ENCODE data around the gene ZKSCAN3.
A peak's percentile ranks its signal among the peaks of the same experiment; 100 is the strongest.
"Not testable (repeated sequence)": the region's sequence is repeated elsewhere in the genome, so short reads cannot be mapped to it uniquely, and the experiment has no call there.

ZKSCAN3 gene

DNA sequence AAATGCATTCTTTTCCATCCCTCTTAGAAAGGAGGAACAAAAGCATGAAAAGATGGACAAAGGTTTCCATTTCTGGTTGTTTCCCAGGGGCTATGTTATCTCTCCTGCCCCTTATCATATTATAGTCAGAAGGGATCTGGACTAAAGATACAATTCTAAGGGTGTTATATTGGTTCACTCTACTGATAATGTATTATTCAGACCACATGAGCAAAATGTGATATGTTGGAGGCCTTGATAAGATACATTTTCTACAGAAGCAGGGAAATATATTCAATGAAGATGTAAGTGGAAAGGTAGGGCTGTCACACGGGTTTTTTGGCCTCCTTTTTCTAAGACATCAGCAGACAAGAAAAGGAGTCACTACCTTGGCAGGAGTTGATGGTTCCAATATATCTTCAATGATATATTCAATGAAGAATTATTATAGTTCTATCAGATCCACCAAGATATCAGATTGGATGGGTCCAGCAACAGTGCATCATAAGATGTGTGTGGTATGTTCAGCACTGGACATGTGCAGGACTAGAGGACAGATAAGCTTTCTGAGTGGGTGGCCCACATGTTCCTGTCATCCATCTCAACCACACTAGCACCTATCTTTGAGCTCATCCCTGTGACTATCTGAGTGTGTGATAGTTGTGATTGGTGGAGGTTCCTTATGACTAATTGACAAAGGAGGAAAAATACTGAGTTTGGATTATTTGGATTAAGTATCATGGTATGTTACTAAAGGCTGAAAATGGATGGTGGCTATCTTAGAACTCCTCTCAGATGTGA, 5.7 kb upstream of the ZKSCAN3 start:
- no peak for DNase-seq

DNA sequence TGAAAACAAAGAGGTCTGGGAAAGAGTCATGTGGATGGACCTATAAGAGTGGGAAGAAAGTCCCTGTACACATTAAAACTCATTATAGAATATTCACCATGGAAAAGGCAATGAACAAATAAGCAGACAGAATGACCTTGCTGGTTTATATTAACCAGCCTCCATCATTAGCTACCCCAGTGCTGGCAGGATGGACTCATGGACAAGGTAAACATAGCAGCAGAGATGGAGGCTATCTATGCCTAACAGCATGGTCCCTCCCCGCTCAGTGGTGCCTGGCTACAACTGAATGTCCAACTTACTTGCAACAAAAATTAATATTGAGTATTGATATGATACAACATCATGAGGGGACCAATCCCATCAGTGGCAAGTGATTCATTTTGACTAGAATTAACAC, 4.5 kb upstream of the ZKSCAN3 start:
- DNase-seq = no peak

DNA sequence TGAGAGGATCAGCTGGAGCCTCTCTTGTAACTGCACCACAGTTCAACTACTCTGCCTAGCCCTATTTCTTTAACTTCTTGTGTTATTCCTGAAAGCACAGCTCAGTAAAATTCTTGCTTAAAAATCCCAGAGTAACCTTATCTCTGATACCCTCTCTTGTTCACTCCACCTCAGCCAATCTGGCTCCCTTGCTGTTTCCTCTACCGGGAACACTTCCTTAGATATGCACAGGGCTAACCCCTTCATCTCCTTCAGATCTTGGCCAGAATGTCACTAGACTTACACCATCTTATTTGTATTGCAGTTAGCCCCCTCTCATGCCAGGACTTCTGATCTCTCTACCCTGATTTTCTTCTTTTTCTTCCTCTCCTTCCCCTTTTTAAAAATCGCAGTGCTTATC, 2.6 kb upstream of the ZKSCAN3 start:
- no peak for DNase-seq

DNA sequence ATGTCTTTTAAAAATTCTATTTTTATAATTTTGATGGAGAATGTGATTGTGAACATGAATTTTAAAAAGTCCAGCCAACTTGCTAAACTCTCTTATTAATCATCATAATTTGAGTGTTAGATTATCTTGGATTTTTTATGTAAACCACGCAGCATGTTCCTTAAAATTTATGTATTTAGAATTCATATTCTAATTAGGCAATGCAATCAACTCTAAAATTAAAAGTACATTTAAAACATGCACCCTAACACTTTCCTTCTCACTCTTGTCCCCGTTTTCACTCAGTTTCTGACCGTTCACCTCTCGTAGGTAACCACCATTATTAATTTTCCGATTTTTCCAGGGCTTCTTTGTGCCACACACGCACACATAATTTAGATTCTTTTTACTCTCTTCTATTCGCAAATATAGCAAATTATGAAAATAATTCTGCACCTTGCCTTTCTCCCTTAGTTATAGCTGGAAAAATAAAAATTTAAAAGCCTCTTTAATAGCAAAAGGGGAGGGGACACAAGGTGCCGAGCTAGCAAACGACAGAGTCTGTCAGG, 329 bp upstream of the ZKSCAN3 start:
- no peak for DNase-seq

DNA sequence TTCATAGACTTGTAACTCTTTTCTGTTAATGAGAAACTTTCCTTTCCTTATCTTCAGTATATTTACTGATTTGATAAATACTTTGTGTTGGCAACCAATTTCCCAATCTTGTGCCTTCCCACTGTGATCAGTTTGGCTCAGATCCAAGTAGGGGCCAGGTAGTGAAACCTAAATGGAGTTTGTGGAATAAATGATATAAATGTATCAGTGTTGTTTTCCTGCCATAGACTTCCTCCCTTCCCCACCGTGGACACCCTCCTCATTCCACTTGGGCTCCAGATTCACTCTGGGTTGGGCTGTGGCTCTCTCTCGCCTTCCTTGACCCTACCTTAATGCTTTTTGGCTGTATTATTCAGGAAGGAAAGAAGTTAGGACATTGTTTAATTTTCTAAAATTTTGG, 1.3 kb downstream of the ZKSCAN3 start:
- no peak for DNase-seq

DNA sequence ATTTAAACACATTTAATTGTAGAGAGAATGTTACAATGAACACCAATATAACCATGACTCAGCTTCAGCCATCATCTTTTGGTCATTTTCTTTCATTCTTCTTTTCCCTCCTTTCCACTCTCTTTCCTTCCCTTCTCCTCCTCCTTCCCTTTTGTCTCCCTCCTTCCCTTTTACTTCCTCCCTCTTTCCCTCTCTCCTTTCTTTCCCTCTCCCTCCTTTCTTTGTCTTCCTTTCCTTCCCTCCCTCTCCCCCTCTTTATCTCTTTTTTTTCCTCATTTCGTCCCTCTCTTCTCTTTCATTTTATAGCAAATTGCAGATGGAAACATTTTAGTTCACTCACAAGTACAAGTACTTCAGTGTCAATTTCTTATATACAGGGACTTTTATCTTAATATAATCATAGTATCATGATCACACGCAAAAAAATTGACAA, 1.8 kb downstream of the ZKSCAN3 start:
- DNase-seq = no peak

DNA sequence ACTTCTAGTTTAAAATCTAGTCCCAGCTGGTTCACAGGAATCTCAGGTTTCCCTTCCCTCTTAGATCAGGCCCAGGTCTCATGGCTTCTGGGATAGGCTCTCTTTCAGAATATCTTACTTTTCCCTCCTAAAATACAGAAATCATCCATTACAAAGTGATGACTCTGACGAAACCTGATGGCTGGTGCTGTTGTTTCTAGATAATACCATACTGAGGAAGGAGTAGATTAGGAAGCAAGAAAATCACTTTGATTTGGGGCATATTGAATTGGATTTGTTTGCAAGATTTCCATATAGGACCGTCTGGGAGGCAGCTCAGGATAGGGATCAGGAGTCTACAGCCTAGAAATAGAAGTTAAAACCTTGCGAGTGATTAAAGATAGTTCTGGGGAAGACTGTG, 3.6 kb downstream of the ZKSCAN3 start:
- no peak for DNase-seq

DNA sequence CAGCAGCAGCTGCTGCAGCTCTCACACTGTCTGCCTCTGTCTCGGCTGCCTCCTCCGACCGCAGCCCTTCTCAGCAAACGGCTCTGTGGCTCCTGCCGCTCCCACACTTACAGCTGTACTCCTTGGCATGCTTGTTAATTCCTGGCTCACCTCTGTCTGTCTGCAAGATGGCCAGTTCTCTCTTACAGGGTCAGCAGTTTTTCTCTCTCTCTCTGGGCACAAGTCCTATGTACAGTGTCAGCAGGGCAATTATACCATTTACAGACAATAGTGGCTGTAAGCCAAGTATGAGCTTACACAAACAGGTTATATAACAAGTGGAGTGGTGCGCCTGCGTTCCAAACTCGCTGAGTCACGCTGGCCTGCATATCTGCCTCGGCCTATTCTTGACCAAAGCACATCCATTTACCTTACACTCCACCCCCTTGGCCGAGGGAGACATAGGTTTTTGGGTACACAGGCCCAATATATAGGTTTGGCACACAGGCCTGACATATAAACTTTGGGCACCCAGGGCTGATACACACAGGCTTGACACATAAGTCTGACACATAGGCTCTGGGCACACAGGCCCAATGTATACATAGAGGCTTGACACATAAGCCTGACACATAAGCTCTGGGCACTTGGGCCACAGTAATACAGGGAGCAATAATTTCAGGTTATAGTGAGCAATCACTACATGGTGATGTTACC, 4.4 kb downstream of the ZKSCAN3 start:
- no peak for DNase-seq

DNA sequence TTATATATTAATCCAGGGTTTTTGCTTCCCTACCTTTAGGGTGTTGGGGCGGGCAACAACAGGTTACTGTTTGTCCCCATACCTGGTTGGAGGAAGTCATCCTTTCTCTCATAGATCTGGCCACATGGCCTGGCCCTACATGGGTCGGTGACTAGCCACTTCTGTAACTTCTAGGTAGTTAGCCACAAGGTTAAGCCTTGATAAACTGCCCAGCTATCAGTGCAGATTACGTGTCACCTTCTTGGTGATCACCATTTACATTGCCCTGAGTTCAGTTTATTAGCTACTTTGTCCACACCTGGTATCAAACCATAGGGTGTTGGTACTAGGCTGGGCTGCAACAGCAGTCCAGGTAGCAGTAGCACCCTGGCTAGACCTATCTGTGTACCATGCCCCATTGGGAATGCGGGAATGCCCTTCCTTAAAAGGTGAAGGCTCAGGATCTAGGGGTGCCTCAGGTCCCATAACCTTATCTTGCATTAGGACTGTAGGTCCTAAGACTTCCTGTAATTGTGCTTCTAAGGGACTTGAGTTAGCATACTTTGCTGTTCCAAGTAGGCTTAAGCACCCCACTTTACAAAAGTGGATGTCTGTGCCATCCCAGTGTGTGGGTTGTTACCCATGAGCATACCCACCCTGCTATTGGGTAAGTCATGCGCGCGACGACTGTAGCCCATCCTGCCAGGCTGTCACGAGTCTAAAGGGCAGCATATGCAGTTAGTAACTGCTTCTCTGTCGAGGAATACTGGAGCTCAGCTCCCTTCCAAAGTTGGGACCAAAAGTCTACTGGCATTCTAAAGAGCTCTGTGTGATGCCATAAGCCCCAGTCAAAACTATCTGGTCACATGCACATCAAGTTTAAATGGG, 5.2 kb downstream of the ZKSCAN3 start:
- no peak for DNase-seq

DNA sequence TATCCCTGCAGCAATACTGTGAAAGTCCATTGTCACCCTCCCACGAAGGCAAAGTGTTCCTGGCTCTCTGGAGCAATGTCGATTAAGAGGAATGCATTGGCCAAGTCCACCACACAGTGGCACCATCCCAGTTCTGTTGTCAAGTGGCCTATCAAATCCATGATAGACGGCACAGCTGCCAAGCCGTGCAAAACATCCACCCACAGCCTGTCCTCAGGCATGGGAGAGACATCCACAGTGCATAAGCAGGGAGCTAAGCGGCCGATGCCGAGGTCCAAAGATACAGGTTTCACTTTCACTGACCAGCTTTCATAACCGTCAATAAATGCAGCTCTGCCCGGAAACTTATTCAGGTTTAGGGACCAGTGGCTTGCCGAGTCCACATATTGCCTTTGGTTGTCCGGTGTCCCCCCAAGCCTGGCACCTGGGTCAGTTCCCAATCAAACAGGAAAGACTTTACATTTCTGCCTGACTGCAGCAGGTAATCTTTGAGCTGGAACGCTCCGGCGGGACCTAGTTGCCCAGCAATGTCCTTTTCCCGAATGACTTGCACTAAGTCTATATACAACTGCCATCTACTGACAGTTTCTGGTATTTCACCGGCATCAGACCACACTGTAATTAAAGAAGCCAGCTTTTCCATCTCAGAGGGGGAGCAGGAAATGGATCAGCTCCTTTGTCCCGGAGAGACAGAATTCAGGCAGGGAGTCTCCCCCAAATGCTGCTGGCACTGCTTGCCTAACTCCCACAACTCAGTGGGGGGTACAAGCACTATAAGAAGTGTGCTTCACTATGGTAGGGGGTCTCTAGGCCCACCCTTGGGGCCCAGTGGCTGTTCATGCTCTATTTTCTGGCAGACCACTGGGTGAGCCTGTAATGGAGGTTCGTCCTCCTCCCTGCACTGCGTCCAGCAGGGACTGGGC, 6.3 kb downstream of the ZKSCAN3 start:
- peak; percentile 24 for DNase-seq

DNA sequence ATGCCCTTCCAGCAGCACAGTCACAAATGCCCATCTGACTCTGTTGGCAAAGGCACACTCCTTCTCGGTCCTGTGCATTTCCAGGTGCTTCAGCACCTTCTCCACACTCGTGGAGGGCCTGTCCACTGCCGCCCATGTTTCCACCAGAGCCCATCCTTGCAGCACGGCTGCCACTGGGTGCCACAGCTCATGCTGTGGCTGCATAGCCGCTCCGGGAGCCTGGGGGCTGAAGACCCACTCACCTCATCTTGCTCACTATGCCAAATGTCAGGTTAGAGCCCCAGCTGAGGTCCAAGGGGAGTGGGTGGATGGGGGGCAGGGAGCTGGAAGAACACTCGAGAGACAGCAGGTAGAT, 6.9 kb downstream of the ZKSCAN3 start:
- no peak for DNase-seq

DNA sequence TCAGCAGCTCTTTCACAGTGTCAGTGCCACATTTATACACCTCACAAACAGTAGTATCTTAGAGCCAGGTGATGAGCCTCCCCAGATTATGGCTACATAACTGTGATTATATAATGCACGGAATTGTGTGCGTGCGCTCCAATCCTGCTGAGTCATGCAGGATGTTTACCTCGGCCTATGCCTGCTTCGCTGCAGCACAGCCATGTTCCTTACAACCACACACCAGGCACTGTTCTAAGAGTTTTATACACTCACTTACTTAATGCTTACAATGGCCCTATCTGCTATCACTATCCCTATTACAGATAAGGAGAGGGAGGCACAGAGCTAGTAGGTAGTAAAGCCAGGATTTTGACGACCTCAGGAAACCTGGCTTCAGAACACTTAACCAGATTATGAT, 7.3 kb downstream of the ZKSCAN3 start:
- DNase-seq = no peak

DNA sequence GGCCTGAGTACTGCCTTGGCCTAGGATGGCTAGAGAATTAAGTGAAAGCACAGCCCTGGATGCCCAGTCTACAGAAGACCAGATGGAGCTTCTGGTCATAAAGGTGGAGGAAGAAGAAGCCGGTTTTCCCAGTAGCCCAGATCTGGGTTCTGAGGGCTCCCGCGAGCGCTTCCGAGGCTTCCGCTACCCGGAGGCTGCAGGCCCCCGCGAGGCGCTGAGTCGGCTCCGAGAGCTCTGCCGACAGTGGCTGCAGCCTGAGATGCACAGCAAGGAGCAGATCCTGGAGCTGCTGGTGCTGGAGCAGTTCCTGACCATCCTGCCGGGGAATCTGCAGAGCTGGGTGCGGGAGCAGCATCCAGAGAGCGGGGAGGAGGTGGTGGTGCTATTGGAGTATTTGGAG, 9.8 kb downstream of the ZKSCAN3 start:
- not testable (repeated sequence) for DNase-seq

DNA sequence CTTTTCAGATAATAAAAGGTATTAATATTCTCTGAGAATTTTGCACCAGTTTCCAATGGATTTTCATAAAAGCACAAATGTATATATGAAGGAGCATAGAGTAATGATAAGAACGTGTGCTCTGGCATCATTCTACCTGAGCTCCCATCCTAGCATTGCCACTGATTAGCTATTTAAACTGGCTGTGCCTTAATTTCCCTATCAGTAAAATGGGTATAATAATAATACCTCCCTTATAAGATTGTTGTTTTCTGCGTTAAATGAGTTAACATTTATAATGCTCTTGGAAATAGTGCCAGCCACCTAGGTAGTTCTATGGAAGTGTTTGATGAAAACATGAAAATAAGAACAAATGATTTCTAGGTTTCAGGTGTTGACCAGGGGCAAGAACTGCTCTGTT, 11.2 kb downstream of the ZKSCAN3 start:
- no peak for DNase-seq

DNA sequence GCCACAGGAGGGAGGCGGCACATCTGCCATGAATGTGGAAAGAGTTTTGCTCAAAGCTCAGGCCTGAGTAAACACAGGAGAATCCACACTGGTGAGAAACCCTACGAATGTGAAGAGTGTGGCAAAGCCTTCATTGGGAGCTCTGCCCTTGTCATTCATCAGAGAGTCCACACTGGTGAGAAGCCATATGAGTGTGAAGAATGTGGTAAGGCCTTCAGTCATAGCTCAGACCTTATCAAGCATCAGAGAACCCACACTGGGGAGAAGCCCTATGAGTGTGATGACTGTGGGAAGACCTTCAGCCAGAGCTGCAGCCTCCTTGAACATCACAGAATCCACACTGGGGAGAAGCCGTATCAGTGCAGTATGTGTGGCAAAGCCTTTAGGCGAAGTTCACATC, 15.8 kb downstream of the ZKSCAN3 start:
- DNase-seq = not testable (repeated sequence)

DNA sequence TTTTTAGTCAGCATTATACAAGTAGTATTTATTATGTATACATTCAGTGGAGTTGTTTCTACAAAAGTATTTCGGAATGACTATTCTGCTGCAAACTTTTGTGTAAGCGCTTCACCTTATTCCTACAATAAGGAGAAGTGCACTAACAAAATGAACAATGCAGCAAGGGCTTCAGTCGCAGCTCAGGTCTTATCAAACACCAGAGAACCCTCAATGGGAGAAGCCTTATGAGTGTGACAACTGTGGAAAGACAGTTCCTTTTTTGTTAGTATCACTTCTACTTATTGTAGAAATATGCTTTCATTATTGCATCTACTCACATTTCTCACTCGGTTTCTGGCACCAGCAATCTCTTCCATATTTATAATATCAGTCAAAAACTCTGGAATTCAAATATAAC, 18.8 kb downstream of the ZKSCAN3 start:
- no peak for DNase-seq

DNA sequence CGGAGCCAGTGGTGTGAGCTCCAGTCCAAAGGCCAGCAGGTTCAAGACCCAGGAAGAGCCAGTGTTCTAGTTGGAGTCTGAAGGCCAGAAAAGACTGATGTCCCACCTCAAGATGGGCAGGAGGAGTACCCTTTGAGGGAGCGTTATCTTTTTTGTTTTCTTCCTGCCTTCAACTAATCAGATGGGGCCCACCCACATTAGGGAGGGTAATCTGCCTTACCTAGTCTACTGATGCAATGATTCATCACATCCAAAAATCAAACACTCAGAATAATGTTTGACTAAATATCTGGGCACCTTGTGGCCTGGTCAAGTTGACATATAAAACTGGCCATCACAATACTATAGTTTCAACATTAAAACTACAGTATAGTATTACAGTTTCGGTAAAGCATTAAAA, 19.7 kb downstream of the ZKSCAN3 start:
- no peak for DNase-seq

DNA sequence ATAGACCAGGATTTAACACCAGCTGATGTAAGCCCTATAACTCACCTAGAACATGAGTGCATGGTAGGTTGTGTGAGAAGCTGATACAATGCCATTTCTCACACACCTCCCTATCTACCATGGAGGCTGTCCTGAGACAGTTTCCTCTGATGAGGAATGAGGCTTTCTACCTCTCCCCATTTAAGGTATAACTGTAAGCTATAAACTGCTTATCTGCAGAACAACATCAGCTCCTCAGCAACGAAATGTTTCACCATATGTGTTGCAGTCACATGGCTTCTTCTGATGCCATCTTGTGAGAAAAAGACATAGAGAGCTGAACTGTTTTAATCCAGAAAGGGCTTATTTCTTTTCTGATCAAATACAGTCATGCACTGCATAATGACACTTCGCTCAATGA, 20.7 kb downstream of the ZKSCAN3 start:
- DNase-seq = no peak

DNA sequence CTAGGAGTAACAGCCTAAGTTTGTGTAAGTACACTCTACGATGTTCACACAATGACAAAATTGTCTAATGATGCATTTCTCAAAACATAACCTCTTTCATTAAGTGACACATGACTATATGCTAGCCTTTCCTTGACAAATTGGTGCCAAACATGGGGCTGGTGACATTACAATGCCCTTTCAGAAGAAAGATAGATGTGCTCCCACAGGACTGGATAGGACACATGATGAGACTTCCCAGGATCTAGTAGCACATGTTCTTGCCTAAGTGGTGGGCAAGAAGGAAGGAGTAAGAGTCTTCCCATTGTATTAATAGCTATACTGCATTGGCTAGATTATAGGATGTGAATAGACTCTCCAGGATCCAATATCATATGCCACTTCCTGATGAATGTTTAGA, 21.5 kb downstream of the ZKSCAN3 start:
- DNase-seq = no peak

DNA sequence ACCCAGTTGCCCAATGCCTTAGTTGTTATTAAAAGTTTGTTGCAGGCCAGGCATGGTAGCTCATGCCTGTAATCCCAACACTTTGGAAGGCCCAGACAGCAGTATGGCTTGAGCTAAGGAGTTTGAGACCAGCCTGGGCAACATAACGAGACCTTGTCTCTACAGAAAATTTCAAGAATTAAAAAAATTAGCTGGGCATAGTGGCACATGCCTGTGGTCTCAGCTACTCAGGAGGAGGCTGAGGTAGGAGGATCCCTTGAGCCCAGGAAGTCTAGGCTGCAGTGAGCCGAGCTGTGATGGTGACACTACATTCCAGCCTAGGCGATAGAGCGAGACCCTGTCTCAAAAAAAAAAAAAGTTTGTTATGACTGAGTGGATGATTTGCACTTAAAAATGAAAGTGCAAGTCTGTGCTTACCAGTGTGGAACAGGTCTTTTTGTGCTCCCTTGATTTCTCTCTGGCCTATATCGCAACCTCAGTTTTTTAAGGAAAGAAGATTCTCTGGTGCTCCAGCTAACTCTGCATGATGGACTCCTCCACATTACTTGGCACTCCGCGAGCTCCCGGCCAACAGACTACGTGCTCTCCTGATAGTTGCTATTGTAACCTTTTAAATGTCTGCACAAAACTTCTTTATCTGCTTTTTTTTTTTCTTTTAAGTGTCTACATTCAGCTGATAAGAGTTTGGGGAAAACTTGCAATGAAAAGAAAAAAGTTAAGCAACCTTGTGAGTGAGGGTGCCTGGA, 22.1 kb downstream of the ZKSCAN3 start:
- DNase-seq = no peak

DNA sequence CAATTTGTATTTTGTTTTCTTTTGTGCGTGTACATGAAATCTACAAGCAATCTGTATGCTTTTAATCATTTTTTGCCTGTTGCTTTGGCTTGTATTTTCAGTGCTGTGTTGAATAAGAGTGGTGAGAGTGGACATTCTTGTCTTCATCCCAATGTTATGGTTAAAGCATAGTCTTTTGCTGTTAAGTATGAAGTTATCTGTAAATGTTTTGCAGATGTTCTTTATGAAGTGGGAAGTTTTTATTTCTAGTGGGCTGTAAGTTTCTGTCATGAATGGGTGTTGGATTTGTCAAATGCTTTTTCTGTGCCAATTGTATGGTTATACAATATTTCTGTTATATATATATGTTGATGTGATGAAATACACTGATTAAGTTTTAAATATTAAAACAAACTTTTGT, 24.2 kb downstream of the ZKSCAN3 start:
- no peak for DNase-seq

DNA sequence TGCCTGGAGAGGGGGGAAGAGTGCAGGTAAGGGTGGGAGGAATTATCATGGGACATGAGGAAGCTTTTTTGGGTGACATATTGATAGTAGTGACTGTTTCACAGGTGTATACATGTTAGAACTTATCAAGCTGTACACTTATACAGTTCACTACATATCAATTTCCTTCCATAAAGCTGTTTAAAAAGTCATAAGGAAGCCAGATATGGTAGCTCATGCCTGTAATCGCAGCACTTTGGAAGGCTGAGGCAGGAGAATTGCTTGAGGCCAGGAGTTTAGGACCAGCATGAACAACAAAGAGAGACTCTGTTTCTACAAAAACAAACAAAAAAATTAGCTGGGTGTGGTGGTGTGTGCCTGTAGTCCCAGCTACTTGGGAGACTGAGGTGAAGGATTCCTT, 28.1 kb downstream of the ZKSCAN3 start:
- no peak for DNase-seq

All from stimulated activated naive CD4-positive, alpha-beta T cell treated with Interleukin-2 at 50 U/mL for 16 hours (primary cell).